GM18951 (cell line): ENCODE results near the gene RPA1.

ENCODE experiments used
- POLR2A ChIP-seq: IDR thresholded peaks from 4 replicates; pipeline ENCODE4 v1.6.1; 2011; ENCODE audit warnings: mild to moderate bottlenecking; ENCODE audit not compliant: insufficient read length, insufficient read depth; ENCODE audit errors: extremely low read depth
- in situ Hi-C: fragments of 300-500 bp; cut with MboI; formaldehyde crosslinking; loops from one replicate; pipeline ENCODE4 v1.12.0; 2022; ENCODE audit warnings: low sequenced_read_pairs, mixed read lengths, inconsistent platforms; ENCODE audit not compliant: unreplicated experiment

Gene RPA1

GRCh38 chr17:1937461-1937860 lies 107.7 kb downstream of the RPA1 start:
- no peak for TF ChIP-seq POLR2A
- in situ Hi-C loops: no loop called here

- TF ChIP-seq POLR2A: no peak
These were observed 110.4 kb downstream of the RPA1 start for GRCh38 chr17:1939981-1940809.

GRCh38 chr17:1940810-1941185 lies 111.0 kb downstream of the RPA1 start:
- no peak for TF ChIP-seq POLR2A

More at GRCh38 chr17:1939981-1940809, 110.4 kb downstream of the RPA1 start:
- in situ Hi-C loops: no loop called here

GRCh38 chr17:1941272-1942065 lies 111.7 kb downstream of the RPA1 start:
- TF ChIP-seq POLR2A: no peak
- in situ Hi-C loops: no loop called here

More at GRCh38 chr17:1940810-1941185, 111.0 kb downstream of the RPA1 start:
- in situ Hi-C loops: no loop called here

GRCh38 chr17:1942066-1942365 lies 112.2 kb downstream of the RPA1 start:
- no peak for TF ChIP-seq POLR2A
- in situ Hi-C loops: no loop called here

- no peak for TF ChIP-seq POLR2A
- in situ Hi-C loops: no loop called here
These were observed 113.0 kb downstream of the RPA1 start for GRCh38 chr17:1942666-1943435.

- TF ChIP-seq POLR2A: no peak
These were observed 113.6 kb downstream of the RPA1 start for GRCh38 chr17:1943436-1943831.

GRCh38 chr17:1945621-1946020 lies 115.8 kb downstream of the RPA1 start:
- in situ Hi-C loops: no loop called here
- TF ChIP-seq POLR2A: no peak

More at GRCh38 chr17:1943436-1943831, 113.6 kb downstream of the RPA1 start:
- in situ Hi-C loops: no loop called here

GRCh38 chr17:1946021-1946932 lies 116.5 kb downstream of the RPA1 start:
- TF ChIP-seq POLR2A: no peak
- in situ Hi-C loops: no loop called here

- in situ Hi-C loops: no loop called here
- no peak for TF ChIP-seq POLR2A
These were observed 117.5 kb downstream of the RPA1 start for GRCh38 chr17:1947229-1947742.

GRCh38 chr17:1947743-1948516 lies 118.1 kb downstream of the RPA1 start:
- TF ChIP-seq POLR2A: no peak
- in situ Hi-C loops: no loop called here

- in situ Hi-C loops: no loop called here
- no peak for TF ChIP-seq POLR2A
These were observed 118.7 kb downstream of the RPA1 start for GRCh38 chr17:1948517-1948825.
